ENCODE data around the gene TP53.

The TP53 gene

GRCh38 chr17:7687072-7687907 is at the start of gene TP53:
Gene TP53 (minus strand): TSS chr17:7687490. CDS start chr17:7676594, 10,896 bp downstream.
- FAIRE-seq (peak; percentile 91), DNase-seq (ENCODE audit: insufficient read length, low spot score) (peak; percentile 89)

- FAIRE-seq (no peak), DNase-seq (ENCODE audit: insufficient read length, low spot score) (no peak)
Observed at GRCh38 chr17:7732981-7733539, 45.8 kb upstream of the TP53 start.

DNA sequence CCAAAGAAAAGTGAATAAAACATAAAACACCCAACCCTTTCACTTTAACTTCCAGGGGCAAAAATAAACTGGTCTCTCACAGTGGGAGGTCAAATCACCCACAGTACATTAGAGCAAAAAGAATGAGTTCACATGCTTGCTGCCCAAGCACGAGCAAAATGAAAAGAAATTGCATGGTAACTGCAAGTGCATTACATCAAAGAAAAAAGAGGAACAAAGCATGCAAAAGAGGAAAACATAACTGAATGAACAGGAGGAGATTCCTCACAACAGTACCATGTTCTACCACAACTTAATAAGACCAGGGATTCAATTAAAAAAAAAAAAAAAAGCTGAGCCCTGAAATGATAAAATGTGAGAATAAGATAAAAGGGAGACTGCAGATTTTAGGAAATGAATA is 42.5 kb upstream of the TP53 start:
- DNase-seq (ENCODE audit: insufficient read length, low spot score) (no peak), FAIRE-seq (no peak)

DNA sequence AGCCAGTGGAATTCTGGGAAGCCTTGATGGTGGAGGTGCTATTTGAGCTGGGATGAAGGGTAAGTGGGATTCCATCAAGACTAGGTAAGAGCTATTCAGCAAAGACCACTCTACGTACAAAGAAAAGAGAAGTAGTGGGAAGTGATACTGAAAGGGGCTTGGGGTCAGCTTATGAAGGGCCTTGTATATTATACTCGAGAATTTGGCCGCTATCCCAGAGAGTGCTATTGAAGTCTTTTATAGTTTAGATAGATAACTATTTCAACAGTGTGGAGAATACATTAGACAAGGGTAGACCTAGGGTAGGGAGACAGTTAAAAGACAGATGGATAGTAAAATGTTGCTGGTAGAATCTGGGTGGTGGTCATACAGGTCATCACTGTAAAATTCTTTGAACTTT is 40.6 kb upstream of the TP53 start:
- no peak for FAIRE-seq
- DNase-seq (ENCODE audit: insufficient read length, low spot score) = no peak

- FAIRE-seq (no peak), DNase-seq (ENCODE audit: insufficient read length, low spot score) (no peak)
Observed at GRCh38 chr17:7721612-7722011, 34.3 kb upstream of the TP53 start.

DNA sequence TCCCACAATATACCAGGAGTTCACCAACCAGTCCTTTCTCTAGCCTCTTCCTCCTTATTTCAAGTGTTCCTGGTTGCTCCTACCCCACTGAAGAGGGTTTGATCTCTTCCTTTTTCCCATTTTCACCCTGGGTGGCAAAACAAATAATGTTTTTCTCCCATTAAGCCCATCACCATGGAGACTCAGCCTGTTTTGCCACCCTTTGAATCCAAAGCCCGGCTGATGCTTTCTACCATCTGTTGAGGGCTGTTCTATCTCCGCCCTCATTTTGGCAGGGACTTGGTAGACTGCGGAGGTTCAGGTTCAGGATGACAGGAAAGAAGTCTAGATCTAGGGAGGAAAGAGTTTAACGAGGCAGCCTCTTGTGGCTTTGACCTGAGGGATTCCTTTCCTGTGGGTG is 32.8 kb upstream of the TP53 start:
- DNase-seq (ENCODE audit: insufficient read length, low spot score) (no peak), FAIRE-seq (no peak)

- FAIRE-seq (no peak), DNase-seq (ENCODE audit: insufficient read length, low spot score) (no peak)
Observed at GRCh38 chr17:7719661-7720060, 32.4 kb upstream of the TP53 start.

DNA sequence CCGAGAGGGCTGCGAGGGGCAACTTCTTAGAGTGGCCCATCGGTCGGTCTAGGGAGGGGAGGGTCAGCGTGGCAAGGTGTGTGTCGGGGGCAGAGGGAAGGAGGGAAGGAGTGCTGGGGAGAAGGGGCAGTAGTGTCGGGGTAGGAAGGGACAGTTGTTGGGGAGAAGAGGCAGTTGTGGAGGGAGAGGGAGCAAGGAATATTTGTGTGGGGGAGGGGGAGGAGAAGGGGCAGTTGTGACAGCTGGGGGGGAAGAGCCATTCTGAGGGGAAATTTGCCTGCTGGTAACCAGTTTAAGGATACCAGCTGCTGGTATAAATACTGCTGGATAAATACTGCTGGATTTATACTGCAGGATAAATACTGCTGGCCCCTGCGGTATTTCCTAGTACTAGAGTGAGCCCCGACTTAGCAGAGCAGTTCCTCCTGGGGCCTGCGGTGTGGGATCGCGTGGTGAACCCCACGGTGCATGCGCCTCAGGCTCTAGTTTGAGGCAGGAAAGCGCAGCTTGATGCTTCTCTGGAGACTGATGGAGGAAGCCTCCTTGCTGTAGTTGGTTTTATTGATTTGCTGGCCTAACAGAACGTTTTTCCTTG is 30.6 kb upstream of the TP53 start:
- FAIRE-seq (no peak), DNase-seq (ENCODE audit: insufficient read length, low spot score) (no peak)

- FAIRE-seq = peak; percentile 89
- peak; percentile 91 for DNase-seq (ENCODE audit: insufficient read length, low spot score)
Observed at GRCh38 chr17:7716901-7717755, 29.8 kb upstream of the TP53 start, which contains the start of gene DNAH2. Gene DNAH2 (plus strand): TSS chr17:7717744. CDS start chr17:7719735, 1,991 bp downstream.

DNA sequence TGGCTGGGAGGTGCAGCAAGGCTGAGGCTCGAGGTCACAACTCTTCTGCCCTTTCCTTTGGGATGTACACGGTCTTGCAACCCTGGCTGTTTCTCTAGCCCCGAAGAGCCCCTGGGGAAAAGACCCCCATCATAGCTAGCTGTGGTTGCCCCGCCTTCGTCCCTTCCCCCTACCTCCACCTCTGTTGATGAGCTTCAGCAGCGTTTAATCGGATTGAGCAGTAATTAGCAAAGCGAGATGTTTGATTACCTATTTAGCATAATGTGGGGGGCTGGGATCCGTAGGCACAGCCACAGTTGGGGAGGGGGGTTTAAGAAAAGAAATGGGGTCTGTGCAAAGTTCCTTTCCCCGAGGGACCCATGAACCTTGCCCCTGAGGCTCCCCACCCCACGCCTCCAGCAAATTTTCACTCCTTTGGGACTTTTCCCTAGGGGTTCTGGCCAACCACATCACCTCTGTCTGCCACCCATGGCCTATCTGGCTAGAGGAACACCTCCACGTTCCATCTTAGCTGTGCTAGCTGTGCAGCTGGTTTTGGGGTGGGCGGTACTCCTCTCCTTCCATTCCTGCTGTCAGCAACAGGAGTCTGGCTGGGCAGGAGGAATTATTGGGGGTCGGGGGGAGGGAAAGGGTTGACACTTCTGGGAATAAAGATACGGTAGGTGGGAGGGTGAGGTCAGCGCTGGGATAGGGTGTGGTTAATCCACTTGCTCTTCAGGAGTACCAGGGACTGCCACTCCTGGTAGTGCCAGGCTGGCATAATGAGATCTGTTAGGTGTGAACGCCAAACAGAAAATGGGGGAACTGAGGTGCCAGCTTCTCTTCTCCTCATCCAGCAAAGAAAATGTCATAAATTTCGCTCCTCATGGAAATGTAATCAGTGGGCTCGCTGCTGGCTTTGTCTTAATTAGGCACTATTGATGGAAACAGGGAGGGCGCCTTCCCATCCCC is 28.9 kb upstream of the TP53 start:
- FAIRE-seq = peak; percentile 36
- no peak for DNase-seq (ENCODE audit: insufficient read length, low spot score)

- no peak for DNase-seq (ENCODE audit: insufficient read length, low spot score)
- FAIRE-seq = no peak
Observed at GRCh38 chr17:7714721-7715594, 27.7 kb upstream of the TP53 start.

DNA sequence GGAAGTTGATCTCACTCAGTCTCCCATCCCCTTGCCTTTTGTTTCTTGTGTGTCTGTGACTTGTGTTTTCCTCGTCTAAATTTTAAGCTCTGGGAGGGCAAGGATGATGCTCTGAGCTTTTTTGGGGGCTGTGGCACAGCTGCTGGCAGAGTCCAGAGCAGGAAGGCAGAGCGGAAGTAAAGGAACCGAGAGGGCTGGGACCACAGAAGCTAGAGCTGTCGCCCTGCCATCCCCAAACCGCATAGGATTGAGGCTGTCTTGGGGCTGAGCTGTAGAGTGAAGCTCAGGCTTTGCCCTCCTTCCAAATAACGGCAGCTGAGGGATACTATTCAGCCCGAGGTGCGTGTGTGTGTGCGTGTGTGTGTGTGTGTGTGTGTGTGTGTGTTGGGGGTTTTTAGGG is 26.5 kb upstream of the TP53 start:
- no peak for FAIRE-seq
- DNase-seq (ENCODE audit: insufficient read length, low spot score) = no peak

DNA sequence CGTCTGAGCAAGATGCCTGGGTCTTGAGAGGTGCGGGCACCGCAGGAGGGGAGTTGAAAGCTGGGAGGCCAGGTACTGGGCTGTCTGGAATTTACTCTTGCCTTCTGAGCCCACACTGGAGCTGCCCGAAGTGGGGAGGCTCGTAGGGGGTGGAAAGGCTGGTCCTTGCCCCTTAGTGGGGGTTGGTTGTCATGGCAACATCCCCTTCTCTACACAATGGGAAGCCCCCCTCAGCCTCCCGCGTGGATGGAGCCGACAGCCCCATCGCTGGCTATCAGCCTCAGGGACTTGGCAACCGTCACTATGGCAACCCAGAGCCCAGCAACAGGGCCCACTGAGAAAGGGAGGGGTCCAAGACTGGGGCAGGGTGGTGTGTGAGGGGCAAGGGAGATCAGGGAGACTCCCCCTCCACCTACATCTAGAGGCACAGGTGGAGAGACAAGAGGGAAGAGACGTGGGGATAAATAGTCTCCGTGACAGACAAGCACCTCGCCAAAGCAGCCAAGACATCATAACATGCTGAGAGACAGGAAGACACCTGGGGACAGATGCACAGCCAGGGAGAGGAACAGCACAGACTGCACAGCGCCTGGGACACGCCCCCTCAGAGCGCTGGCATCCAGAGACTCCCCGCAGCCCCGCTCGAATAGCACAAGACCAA is 25.0 kb upstream of the TP53 start:
- FAIRE-seq = no peak
- no peak for DNase-seq (ENCODE audit: insufficient read length, low spot score)

GRCh38 chr17:7711051-7711755 is 23.9 kb upstream of the TP53 start:
- no peak for DNase-seq (ENCODE audit: insufficient read length, low spot score)
- FAIRE-seq = no peak

DNA sequence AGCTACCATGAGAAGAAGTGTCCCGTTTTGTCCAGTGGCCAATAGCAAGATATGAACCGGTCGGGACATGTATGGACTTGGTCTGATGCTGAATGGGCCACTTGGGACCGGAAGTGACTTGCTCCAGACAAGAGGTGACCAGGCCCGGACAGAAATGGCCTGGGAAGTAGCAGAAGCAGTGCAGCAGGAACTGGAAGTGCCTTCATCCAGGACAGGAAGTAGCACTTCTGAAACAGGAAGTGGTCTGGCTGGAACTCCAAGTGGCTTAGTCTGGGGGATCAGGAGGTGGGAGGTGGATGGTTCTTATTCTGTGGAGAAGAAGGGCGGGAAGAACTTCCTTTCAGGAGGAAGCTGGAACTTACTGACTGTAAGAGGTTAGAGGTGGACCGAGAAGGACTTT is 23.0 kb upstream of the TP53 start:
- no peak for DNase-seq (ENCODE audit: insufficient read length, low spot score)
- peak; percentile 26 for FAIRE-seq

DNA sequence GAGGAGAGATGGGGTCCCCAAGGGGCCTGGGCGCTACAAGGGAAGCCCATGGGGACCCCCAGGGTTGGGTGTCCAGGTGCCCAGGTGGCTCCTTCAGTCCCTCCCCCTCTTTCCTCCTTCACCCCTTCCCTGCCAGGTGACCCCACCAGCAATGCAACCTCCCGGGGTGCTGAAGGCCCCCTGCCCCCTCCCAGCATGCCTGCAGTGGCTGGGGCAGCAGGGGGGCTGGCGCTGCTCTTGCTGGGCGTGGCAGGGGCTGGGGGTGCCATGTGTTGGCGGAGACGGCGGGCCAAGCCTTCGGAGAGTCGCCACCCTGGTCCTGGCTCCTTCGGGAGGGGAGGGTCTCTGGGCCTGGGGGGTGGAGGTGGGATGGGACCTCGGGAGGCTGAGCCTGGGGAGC is 21.7 kb upstream of the TP53 start:
- FAIRE-seq (no peak), DNase-seq (ENCODE audit: insufficient read length, low spot score) (no peak)

DNA sequence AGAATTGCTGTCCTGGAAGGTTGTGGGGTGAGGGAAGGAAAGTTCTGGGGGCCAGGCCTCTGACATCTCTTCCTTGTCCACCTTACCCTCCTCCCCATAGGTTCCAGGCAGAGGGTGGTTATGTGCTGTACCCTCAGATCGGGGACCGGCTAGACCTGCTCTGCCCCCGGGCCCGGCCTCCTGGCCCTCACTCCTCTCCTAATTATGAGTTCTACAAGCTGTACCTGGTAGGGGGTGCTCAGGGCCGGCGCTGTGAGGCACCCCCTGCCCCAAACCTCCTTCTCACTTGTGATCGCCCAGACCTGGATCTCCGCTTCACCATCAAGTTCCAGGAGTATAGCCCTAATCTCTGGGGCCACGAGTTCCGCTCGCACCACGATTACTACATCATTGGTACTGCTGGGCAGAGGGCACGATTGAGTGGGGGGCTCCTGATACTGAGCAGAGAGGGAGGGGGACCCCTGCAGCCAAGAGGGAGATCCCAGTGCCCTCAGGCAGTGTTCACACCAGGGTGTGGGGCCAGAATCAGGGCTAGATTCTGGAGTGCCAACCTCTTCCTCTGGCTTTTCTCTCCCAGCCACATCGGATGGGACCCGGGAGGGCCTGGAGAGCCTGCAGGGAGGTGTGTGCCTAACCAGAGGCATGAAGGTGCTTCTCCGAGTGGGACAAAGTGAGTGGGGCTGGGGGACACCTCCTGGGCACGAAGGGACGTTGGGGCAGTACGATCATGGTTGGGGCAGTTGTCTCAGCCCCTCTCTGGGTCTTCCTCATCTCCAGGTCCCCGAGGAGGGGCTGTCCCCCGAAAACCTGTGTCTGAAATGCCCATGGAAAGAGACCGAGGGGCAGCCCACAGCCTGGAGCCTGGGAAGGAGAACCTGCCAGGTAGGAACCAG is 20.8 kb upstream of the TP53 start:
- no peak for DNase-seq (ENCODE audit: insufficient read length, low spot score)

More for the DNA sequence above, 20.8 kb upstream of the TP53 start:
- FAIRE-seq = no peak

Measured in HTR-8/SVneo (cell line).